NT2/D1 (cell line): ENCODE measurements around the gene LDLRAD3.

ENCODE experiments used
- DNase-seq: peaks from one replicate; pipeline ENCODE4 v3.0.0-alpha.2; 2011; ENCODE audit warnings: low read depth, low spot score
- H3K27me3 ChIP-seq: 2 replicates; pipeline ENCODE4 v1.6.0; 2011; ENCODE audit warnings: mild to moderate bottlenecking; ENCODE audit not compliant: insufficient read length, insufficient read depth
- H3K36me3 ChIP-seq: 2 replicates; pipeline ENCODE4 v1.6.1; 2011; ENCODE audit warnings: mild to moderate bottlenecking, low read length, mixed read lengths; ENCODE audit not compliant: insufficient read depth, insufficient read length
- H3K4me1 ChIP-seq: 2 replicates; pipeline ENCODE4 v1.5.1; 2011; ENCODE audit not compliant: insufficient read depth, insufficient read length
- H3K4me3 ChIP-seq: 2 replicates; pipeline ENCODE4 v1.5.1; 2011; ENCODE audit warnings: low read depth; ENCODE audit not compliant: insufficient read length
- H3K9ac ChIP-seq: 2 replicates; pipeline ENCODE4 v1.6.0; 2011; ENCODE audit warnings: low read depth; ENCODE audit not compliant: insufficient read length
- H3K9me3 ChIP-seq: 2 replicates; pipeline ENCODE4 v1.5.1; 2011; ENCODE audit warnings: mild to moderate bottlenecking, low read length; ENCODE audit not compliant: insufficient read depth
- SUZ12 ChIP-seq: IDR thresholded peaks from 2 replicates; pipeline ENCODE4 v1.6.1; 2011; ENCODE audit not compliant: insufficient read length, insufficient read depth; ENCODE audit errors: extremely low read depth
- YY1 ChIP-seq: IDR thresholded peaks from 2 replicates; pipeline ENCODE4 v1.6.1; 2011; ENCODE audit not compliant: insufficient read length, insufficient read depth
- ZNF274 ChIP-seq: IDR thresholded peaks from 2 replicates; pipeline ENCODE4 v1.6.1; 2011; ENCODE audit warnings: mild to moderate bottlenecking, low read depth, low read length

The LDLRAD3 gene

DNA sequence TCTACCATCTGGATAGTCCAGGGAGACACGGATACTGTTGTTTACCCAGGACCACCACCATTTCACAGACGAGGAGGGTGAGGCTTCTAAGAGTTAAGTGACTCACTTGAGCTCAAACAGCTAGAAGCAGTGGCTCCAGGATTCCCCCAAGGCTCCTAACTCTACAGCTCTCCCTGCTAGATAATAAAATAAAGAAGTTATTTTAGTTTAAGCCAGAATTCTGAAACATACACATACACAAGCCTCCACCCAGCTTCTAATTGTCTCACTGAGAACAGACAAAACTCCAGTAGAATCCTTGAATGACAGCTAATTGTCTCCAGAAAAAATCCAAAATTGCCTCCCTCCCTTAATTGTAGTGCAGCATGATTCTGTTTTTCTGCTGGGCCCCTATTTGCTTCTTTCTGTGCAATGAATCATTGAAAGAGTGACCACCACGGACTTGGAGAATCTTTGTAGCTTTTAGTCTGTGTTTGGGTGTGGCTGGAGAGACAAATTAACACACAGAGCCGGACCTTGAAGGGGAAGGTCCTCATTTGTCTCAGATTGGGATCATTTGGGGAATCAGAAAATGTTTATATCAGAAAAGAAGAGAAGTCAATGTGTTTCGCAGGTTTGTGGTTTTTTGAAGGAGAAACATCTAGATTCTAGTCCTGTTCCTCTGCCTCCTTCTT, 280.5 kb downstream of the LDLRAD3 start:
- Histone ChIP-seq H3K4me1 (no peaks in the 10 kb centered on the region), H3K4me3 (no peak overlapping the region), H3K27me3 (no peaks in the 10 kb centered on the region), H3K9me3 (peaks cover 12% of the 10 kb centered on the region), H3K9ac (no peak overlapping the region), H3K36me3 (peaks cover 7% of the 10 kb centered on the region)
- DNase-seq: no peak
- TF ChIP-seq SUZ12 (no peak), ZNF274 (no peak), YY1 (no peak)

DNA sequence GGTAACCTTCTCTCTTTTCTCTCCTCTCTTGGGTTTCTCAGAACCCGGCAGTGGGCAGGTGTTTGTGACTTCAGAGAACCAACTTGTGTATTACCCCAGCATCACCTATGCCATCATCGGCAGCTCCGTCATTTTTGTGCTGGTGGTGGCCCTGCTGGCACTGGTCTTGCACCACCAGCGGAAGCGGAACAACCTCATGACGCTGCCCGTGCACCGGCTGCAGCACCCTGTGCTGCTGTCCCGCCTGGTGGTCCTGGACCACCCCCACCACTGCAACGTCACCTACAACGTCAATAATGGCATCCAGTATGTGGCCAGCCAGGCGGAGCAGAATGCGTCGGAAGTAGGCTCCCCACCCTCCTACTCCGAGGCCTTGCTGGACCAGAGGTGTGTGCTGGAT, 283.2 kb downstream of the LDLRAD3 start:
- H3K4me1 ChIP-seq: no peaks in the 10 kb centered on the region
- H3K27me3 ChIP-seq: no peaks in the 10 kb centered on the region
- no peak for DNase-seq
- no peak for TF ChIP-seq YY1
- TF ChIP-seq SUZ12: no peak
- TF ChIP-seq ZNF274: no peak
- H3K9me3 ChIP-seq: no peaks in the 10 kb centered on the region
- H3K9ac ChIP-seq: no peak overlapping the region
- no peak overlapping the region for H3K4me3 ChIP-seq
- peaks cover 7% of the 10 kb centered on the region for H3K36me3 ChIP-seq

DNA sequence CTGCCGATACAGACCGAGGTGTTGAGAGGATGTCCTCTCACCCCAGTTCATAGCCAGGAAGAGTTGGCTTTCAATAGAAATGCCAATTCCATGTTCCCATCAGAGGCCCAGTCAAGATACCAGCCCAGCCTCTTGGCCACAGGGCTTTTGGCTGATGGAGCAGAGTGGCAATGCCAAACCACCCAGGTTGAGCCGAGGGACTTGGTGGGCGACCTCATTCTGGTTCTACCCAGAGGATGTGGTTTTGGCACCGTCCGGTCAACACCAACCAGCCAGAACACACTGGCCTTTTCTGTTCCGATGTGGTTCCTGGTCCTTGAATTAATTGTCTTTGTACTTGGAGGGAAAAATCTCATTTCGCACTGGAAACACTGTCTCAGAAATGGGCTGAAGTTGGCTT, 284.8 kb downstream of the LDLRAD3 start:
- H3K9ac ChIP-seq: no peak overlapping the region
- peaks cover 7% of the 10 kb centered on the region for H3K36me3 ChIP-seq
- H3K27me3 ChIP-seq: no peaks in the 10 kb centered on the region

DNA sequence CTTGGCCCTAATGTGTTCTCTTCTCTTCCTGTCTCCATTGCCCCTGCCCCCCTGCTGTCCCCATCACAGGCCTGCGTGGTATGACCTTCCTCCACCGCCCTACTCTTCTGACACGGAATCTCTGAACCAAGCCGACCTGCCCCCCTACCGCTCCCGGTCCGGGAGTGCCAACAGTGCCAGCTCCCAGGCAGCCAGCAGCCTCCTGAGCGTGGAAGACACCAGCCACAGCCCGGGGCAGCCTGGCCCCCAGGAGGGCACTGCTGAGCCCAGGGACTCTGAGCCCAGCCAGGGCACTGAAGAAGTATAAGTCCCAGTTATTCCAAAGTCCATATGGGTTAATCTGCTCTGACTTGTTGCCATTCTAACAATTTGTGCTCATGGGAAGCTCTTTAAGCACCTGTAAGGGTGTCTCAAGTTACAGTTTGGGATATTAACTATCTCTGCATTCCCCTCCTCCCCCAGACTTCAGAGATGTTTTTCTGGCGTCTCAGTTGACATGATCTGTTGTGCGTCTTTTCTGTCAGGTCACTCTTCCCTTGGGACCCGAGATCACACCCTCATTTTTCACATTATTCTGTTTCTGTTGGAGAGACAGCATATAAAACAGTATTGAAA, 285.3 kb downstream of the LDLRAD3 start:
- Histone ChIP-seq H3K36me3 (peaks cover 7% of the 10 kb centered on the region), H3K4me3 (no peak overlapping the region)

More for the DNA sequence above, 284.8 kb downstream of the LDLRAD3 start:
- Histone ChIP-seq H3K4me3 (no peak overlapping the region), H3K9me3 (no peaks in the 10 kb centered on the region), H3K4me1 (no peaks in the 10 kb centered on the region)
- no peak for TF ChIP-seq ZNF274
- DNase-seq: no peak

DNA sequence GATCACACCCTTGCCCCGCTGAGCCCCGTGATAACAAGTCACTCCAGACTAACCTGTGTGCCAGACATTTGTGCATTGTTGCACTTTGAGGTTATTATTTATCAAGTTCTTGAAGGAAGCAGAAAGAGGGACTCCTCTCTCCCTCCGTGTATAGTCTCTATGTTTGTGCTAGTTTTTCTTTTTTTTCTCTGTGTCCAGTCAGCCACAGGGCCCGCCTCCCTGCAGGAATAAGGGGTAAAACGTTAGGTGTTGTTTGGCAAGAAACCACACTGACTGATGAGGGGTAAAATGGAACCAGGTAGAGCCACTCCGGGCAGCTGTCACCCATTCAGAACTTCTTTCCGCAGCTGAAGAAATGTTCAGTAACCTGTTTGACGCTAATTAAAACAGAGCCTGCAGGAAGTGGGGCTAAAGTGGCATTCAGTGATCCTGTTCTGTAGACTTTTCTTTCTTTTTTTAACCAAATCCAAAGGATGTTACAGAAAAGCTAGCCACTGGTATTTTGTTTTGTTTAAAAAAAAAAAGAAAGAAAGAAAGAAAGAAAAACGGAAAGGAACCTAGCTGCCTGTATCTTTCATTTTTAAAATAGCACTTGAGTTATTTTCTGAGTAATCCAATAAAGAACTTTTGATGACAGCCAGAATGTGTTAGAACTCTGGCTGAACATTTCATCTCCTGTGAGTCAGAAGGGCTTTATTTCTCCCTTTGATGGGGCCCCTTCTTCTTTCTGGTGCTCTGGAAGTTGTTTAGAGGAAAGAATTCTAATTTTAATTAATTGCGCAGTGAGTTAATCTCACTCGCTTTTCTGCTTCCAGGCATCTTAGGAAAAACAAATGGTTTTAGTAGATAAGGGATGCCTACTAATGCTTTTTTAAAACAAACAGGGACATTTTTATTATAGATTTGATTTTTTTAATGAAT, 287.2 kb downstream of the LDLRAD3 start:
- DNase-seq: no peak
- H3K9ac ChIP-seq: no peak overlapping the region
- H3K4me1 ChIP-seq: no peaks in the 10 kb centered on the region
- H3K4me3 ChIP-seq: no peak overlapping the region
- H3K36me3 ChIP-seq: peaks cover 7% of the 10 kb centered on the region
- no peaks in the 10 kb centered on the region for H3K9me3 ChIP-seq
- TF ChIP-seq YY1 (no peak), SUZ12 (no peak), ZNF274 (no peak)
- H3K27me3 ChIP-seq: no peaks in the 10 kb centered on the region

More for the DNA sequence above, 285.3 kb downstream of the LDLRAD3 start:
- no peak for DNase-seq
- H3K9me3 ChIP-seq: no peaks in the 10 kb centered on the region
- no peak for TF ChIP-seq SUZ12
- no peak for TF ChIP-seq YY1
- no peak for TF ChIP-seq ZNF274
- no peaks in the 10 kb centered on the region for H3K4me1 ChIP-seq
- no peaks in the 10 kb centered on the region for H3K27me3 ChIP-seq
- no peak overlapping the region for H3K9ac ChIP-seq

DNA sequence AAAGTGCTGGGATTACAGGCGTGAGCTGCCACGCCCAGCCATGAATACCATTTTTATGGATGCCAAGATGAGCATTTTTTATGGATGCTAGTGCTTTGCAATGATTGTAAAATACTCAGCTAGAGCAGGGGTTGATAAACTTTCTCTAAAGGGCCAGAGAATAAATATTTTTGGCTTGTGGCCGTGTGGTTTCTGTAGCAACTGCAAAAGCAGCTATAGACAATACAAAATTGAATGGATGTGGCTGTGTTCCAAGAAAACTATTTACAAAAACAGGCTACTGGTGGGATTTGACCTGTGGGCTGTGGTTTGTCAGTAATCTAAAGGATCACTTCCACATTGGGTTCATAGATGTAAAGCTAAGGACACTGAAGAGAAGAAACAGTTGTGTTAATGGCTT, 289.3 kb downstream of the LDLRAD3 start:
- Histone ChIP-seq H3K9me3 (no peaks in the 10 kb centered on the region), H3K9ac (no peak overlapping the region), H3K4me3 (no peak overlapping the region), H3K36me3 (no peaks in the 10 kb centered on the region), H3K27me3 (no peaks in the 10 kb centered on the region), H3K4me1 (no peaks in the 10 kb centered on the region)
- TF ChIP-seq YY1: no peak
- DNase-seq: no peak

DNA sequence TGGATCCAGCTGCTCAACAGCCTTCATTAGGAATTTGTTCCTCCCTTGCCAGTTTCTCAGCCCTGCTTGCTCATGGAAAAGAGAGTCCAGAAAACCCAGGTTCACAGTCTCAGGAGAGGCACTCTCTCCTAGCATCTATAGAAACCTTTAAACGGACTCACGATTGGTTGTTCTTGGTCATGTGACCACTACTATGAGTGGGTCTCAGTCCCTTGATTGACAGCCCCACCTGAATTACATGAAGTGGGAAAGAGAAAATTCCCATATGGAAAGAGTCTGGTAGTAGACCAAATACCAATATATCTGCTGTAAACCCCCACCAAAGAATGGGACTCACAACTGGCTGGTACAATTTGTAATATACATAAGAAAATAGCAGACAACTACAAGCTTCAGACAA, 291.0 kb downstream of the LDLRAD3 start:
- no peaks in the 10 kb centered on the region for H3K4me1 ChIP-seq
- no peak overlapping the region for H3K4me3 ChIP-seq
- DNase-seq: no peak
- H3K9ac ChIP-seq: no peak overlapping the region
- no peaks in the 10 kb centered on the region for H3K27me3 ChIP-seq
- H3K9me3 ChIP-seq: no peaks in the 10 kb centered on the region
- TF ChIP-seq YY1: no peak
- no peaks in the 10 kb centered on the region for H3K36me3 ChIP-seq
